Prostate gland (tissue), 2 donors: Measurements from ENCODE around the gene MKLN1. TPM values are rescaled to one million over a fixed set of nuclear protein-coding genes. Genes with fewer than 3 reads are reported as not detected.

Experiments
- DNase-seq: peaks from one replicate; pipeline ENCODE4 v3.0.0-alpha.2; 2019; ENCODE audit warnings: low spot score
- H3K27ac ChIP-seq, 2 donors: fragments of 200-600 bp; sonication (generic); 2 replicates each; pipeline ENCODE4 v1.5.1; 2017 to 2019
- H3K27me3 ChIP-seq: fragments of 200-600 bp; sonication (generic); replicated peaks from 2 replicates; pipeline ENCODE4 v1.5.1; 2019; ENCODE audit not compliant: insufficient read depth
- H3K36me3 ChIP-seq, 2 donors: fragments of 200-600 bp; sonication (generic); 1 replicate in 1 of 2; 2 replicates in 1 of 2; pipeline versions ENCODE4 v1.5.1 to v1.8.1; 2017 to 2019
- H3K4me1 ChIP-seq: fragments of 200-600 bp; sonication (generic); replicated peaks from 2 replicates; pipeline ENCODE4 v1.5.1; 2019
- H3K4me3 ChIP-seq, 2 donors: fragments of 200-600 bp; sonication (generic); 2 replicates each; pipeline ENCODE4 v1.5.1; 2017 to 2019
- H3K9me3 ChIP-seq: fragments of 200-600 bp; sonication (generic); 2 replicates; pipeline ENCODE4 v1.5.1; 2017
- CTCF ChIP-seq, 4 experiments: fragments of 200-600 bp in 2 of 4; fragments of 450-650 bp in 2 of 4; sonication (generic) in 2 of 4; IDR thresholded peaks; 1 replicate in 3 of 4; 2 replicates in 1 of 4; pipeline ENCODE4 v1.5.1; 2016 to 2019; ENCODE audit warnings: antibody characterized with exemption in 4 of 4, mild to moderate bottlenecking in 2 of 4, moderate library complexity in 2 of 4
- POLR2A ChIP-seq: fragments of 450-650 bp; IDR thresholded peaks from one replicate; pipeline ENCODE4 v1.6.1; 2016; ENCODE audit warnings: antibody characterized with exemption, mild to moderate bottlenecking
- POLR2AphosphoS5 ChIP-seq: sonication (generic); formaldehyde crosslinking; IDR thresholded peaks from one replicate; pipeline ENCODE4 v1.6.1; 2017; ENCODE audit warnings: antibody characterized with exemption
- WGBS: methylation state at CpG from one replicate; pipeline ENCODE4 v1.1.5; 2018; 5-methylcytosine and 5-hydroxymethylcytosine counted together
- intact Hi-C: fragments of 100-400 bp; cut with DNase I; formaldehyde crosslinking; loops from one replicate; pipeline ENCODE4 v1.14.2; 2022
- total RNA-seq, 2 donors: library from RNA; depleted of rRNA; stranded (reverse); fragments of >200 nt; gene quantifications; one replicate each; pipeline ENCODE4 v1.1.0, GENCODE V29; 2016

The MKLN1 gene
- total RNA-seq, 2 donors from 2014 or later = 53.1 to 58.1 TPM

- Histone ChIP-seq H3K27ac (no peak overlapping the region), H3K4me3 (no peak overlapping the region), H3K36me3 (no peaks in the 10 kb centered on the region), H3K4me1 (no peaks in the 10 kb centered on the region), H3K27me3 (no peaks in the 10 kb centered on the region), H3K9me3 (no peaks in the 10 kb centered on the region)
- 50% methylated on average over 1 of the region's 1 CpG for WGBS
- intact Hi-C loops = no loop called here
- TF ChIP-seq POLR2A (no peak), POLR2AphosphoS5 (no peak), CTCF (IDR thresholded peaks at IDR 0.05) (no peak)
- DNase-seq = no peak
These were observed 161.5 kb downstream of the MKLN1 start for GRCh38 chr7:131489196-131489595.

GRCh38 chr7:131489881-131490280 is 162.2 kb downstream of the MKLN1 start:
- no peak overlapping the region for H3K27ac ChIP-seq
- intact Hi-C loops = no loop called here
- no peak overlapping the region for H3K4me3 ChIP-seq
- 95% methylated on average over 4 of the region's 4 CpGs for WGBS
- no peaks in the 10 kb centered on the region for H3K36me3 ChIP-seq
- TF ChIP-seq CTCF (IDR thresholded peaks at IDR 0.05) (no peak), POLR2A (no peak), POLR2AphosphoS5 (no peak)
- no peaks in the 10 kb centered on the region for H3K9me3 ChIP-seq
- no peak for DNase-seq
- no peaks in the 10 kb centered on the region for H3K4me1 ChIP-seq
- H3K27me3 ChIP-seq = no peaks in the 10 kb centered on the region

GRCh38 chr7:131493081-131493480 is 165.4 kb downstream of the MKLN1 start:
- Histone ChIP-seq H3K27me3 (no peaks in the 10 kb centered on the region), H3K36me3 (peaks cover 0 to 3% of the 10 kb centered on the region in 2 donors), H3K4me1 (no peaks in the 10 kb centered on the region), H3K4me3 (no peak overlapping the region), H3K27ac (no peak overlapping the region), H3K9me3 (no peaks in the 10 kb centered on the region)
- no peak for TF ChIP-seq POLR2A
- TF ChIP-seq CTCF (IDR thresholded peaks at IDR 0.05) = no peak
- no peak for TF ChIP-seq POLR2AphosphoS5
- intact Hi-C loops = no loop called here
- WGBS = 88% methylated on average over 2 of the region's 2 CpGs
- no peak for DNase-seq

- no peaks in the 10 kb centered on the region for H3K9me3 ChIP-seq
- DNase-seq = no peak
- TF ChIP-seq POLR2A (no peak), CTCF (IDR thresholded peaks at IDR 0.05) (no peak), POLR2AphosphoS5 (no peak)
- no peak overlapping the region for H3K27ac ChIP-seq
- H3K4me1 ChIP-seq = no peaks in the 10 kb centered on the region
- peaks cover 0 to 3% of the 10 kb centered on the region in 2 donors for H3K36me3 ChIP-seq
- H3K4me3 ChIP-seq = no peak overlapping the region
- no peaks in the 10 kb centered on the region for H3K27me3 ChIP-seq
- intact Hi-C loops = no loop called here
These were observed 165.9 kb downstream of the MKLN1 start for GRCh38 chr7:131493581-131493980.

- WGBS = 93% methylated on average over 2 of the region's 2 CpGs
- intact Hi-C loops = no loop called here
- no peaks in the 10 kb centered on the region for H3K27me3 ChIP-seq
These were observed 166.5 kb downstream of the MKLN1 start for GRCh38 chr7:131494182-131494581.

More at GRCh38 chr7:131494182-131494581, 166.5 kb downstream of the MKLN1 start:
- no peaks in the 10 kb centered on the region for H3K4me1 ChIP-seq
- DNase-seq = no peak
- H3K9me3 ChIP-seq = no peaks in the 10 kb centered on the region
- no peak overlapping the region for H3K4me3 ChIP-seq
- H3K36me3 ChIP-seq = peaks cover 0 to 3% of the 10 kb centered on the region in 2 donors
- no peak overlapping the region for H3K27ac ChIP-seq
- TF ChIP-seq POLR2A (no peak), CTCF (IDR thresholded peaks at IDR 0.05) (no peak), POLR2AphosphoS5 (no peak)
